IMR-90 (cell line): ENCODE results near the gene PPP1R12C. TPM values are rescaled to one million over a fixed set of nuclear protein-coding genes. Genes with fewer than 3 reads are reported as not detected.

Experiments
- ATAC-seq: fragments of 200-7000 bp; cut with Tn5 transposase; 2 replicates; pipeline ENCODE4 v1.9.1; 2020; ENCODE audit warnings: low read depth, mild to moderate bottlenecking, moderate library complexity
- BruUV-seq: library from RNA; stranded (reverse); fragments of 400-500 nt; replicated peaks from 2 replicates; lab custom pipeline; 2021; lab: Mats Ljungman, UMichigan
- CTCF ChIA-PET: fragments of 300-600 bp; formaldehyde crosslinking; extraction: SDS; loops from one replicate; lab custom pipeline; 2021; ENCODE audit warnings: antibody characterized with exemption; lab: Yijun Ruan, JAX
- POLR2A ChIA-PET: fragments of 300-600 bp; sonication (Branson Sonifier 250); formaldehyde crosslinking; loops from one replicate; lab custom pipeline; 2022; ENCODE audit warnings: antibody characterized with exemption; ENCODE audit not compliant: unreplicated experiment; lab: Charles Lee
- DNase-seq: peaks from one replicate; pipeline ENCODE4 v3.0.0; 2013
- H2AFZ ChIP-seq: replicated peaks from 2 replicates; pipeline ENCODE3; 2013; ENCODE audit warnings: low read length, mild to moderate bottlenecking; ENCODE audit not compliant: poor library complexity
- H2AK5ac ChIP-seq: 2 replicates; pipeline ENCODE4 v1.6.1; 2013; ENCODE audit warnings: low read depth, low read length, inconsistent platforms
- H2AK9ac ChIP-seq: replicated peaks from 2 replicates; pipeline ENCODE3; 2013; ENCODE audit warnings: mild to moderate bottlenecking, low read depth, low read length, moderate library complexity; ENCODE audit not compliant: poor library complexity
- H2BK120ac ChIP-seq: 2 replicates; pipeline ENCODE4 v1.6.1; 2013; ENCODE audit warnings: low read depth, low read length, inconsistent platforms
- H2BK15ac ChIP-seq: 3 replicates; pipeline ENCODE4 v1.6.1; 2013; ENCODE audit warnings: low read depth, low read length, inconsistent platforms
- H2BK20ac ChIP-seq: 2 replicates; pipeline ENCODE4 v1.6.1; 2013; ENCODE audit warnings: low read depth, mild to moderate bottlenecking, inconsistent platforms, low read length, moderate library complexity
- H2BK5ac ChIP-seq: 2 replicates; pipeline ENCODE4 v1.6.1; 2013; ENCODE audit warnings: mild to moderate bottlenecking, low read depth, low read length, inconsistent platforms; ENCODE audit not compliant: poor library complexity, severe bottlenecking
- H3K14ac ChIP-seq: replicated peaks from 2 replicates; pipeline ENCODE4 v1.6.1; 2013; ENCODE audit warnings: low read depth, low read length, inconsistent platforms
- H3K18ac ChIP-seq: 2 replicates; pipeline ENCODE4 v1.6.1; 2013; ENCODE audit warnings: low read depth, low read length, control low read depth
- H3K23ac ChIP-seq: 2 replicates; pipeline ENCODE4 v1.6.1; 2013; ENCODE audit warnings: low read depth, low read length, inconsistent platforms
- H3K27ac ChIP-seq: 2 replicates; pipeline ENCODE4 v1.5.1; 2013; ENCODE audit warnings: mild to moderate bottlenecking, control low read depth, low read length; ENCODE audit not compliant: insufficient read depth
- H3K27me3 ChIP-seq: 2 replicates; pipeline ENCODE4 v1.6.1; 2013; ENCODE audit warnings: low read length; ENCODE audit not compliant: control insufficient read depth, insufficient read depth
- H3K36me3 ChIP-seq: 2 replicates; pipeline ENCODE4 v1.6.1; 2013; ENCODE audit warnings: low read length, mixed read lengths; ENCODE audit not compliant: control insufficient read depth, insufficient read depth
- H3K4ac ChIP-seq: 2 replicates; pipeline ENCODE4 v1.6.1; 2013; ENCODE audit warnings: low read depth, low read length, inconsistent platforms
- H3K4me1 ChIP-seq: 2 replicates; pipeline ENCODE4 v1.6.1; 2013; ENCODE audit warnings: low read length, mixed read lengths; ENCODE audit not compliant: control insufficient read depth, insufficient read depth
- H3K4me2 ChIP-seq: 2 replicates; pipeline ENCODE4 v1.6.1; 2013; ENCODE audit warnings: low read depth, mild to moderate bottlenecking, control low read depth, low read length, moderate library complexity
- H3K4me3 ChIP-seq: 2 replicates; pipeline ENCODE4 v1.5.1; 2013; ENCODE audit warnings: low read depth, mild to moderate bottlenecking, control low read depth, low read length, moderate library complexity; ENCODE audit not compliant: insufficient read depth
- H3K56ac ChIP-seq: 2 replicates; pipeline ENCODE4 v1.6.1; 2013; ENCODE audit warnings: low read length, inconsistent platforms; ENCODE audit not compliant: insufficient read depth; ENCODE audit errors: extremely low read depth
- H3K79me1 ChIP-seq, 2 experiments: 2 replicates each; pipeline ENCODE4 v1.6.1; 2013; ENCODE audit warnings: low read length in 2 of 2, inconsistent platforms in 1 of 2, low read depth in 1 of 2
- H3K9ac ChIP-seq: 2 replicates; pipeline ENCODE4 v1.6.1; 2013; ENCODE audit warnings: low read depth, low read length, control low read depth
- H3K9me1 ChIP-seq: 2 replicates; pipeline ENCODE4 v1.6.1; 2013; ENCODE audit warnings: low read length, inconsistent platforms; ENCODE audit not compliant: insufficient read depth
- H3K9me3 ChIP-seq: 2 replicates; pipeline ENCODE4 v1.6.1; 2013; ENCODE audit warnings: low read length; ENCODE audit not compliant: control insufficient read depth, insufficient read depth
- H4K20me1 ChIP-seq: 2 replicates; pipeline ENCODE4 v1.6.1; 2013; ENCODE audit warnings: low read length, inconsistent platforms; ENCODE audit not compliant: insufficient read depth
- H4K5ac ChIP-seq: 2 replicates; pipeline ENCODE4 v1.6.1; 2013; ENCODE audit warnings: mild to moderate bottlenecking, low read depth, low read length, control low read depth
- H4K8ac ChIP-seq, 2 experiments: 2 replicates each; pipeline ENCODE4 v1.6.1; 2013; ENCODE audit warnings: low read depth in 2 of 2, low read length in 2 of 2, control low read depth in 1 of 2, inconsistent platforms in 1 of 2
- H4K91ac ChIP-seq: 2 replicates; pipeline ENCODE4 v1.6.1; 2013; ENCODE audit warnings: low read depth, low read length, inconsistent platforms; ENCODE audit not compliant: insufficient read depth
- BHLHE40 ChIP-seq: fragments of 150-350 bp; IDR thresholded peaks from 2 replicates; pipeline ENCODE4 v1.6.1; 2016; ENCODE audit warnings: mild to moderate bottlenecking, low read depth, low read length
- CHD1 ChIP-seq: IDR thresholded peaks from 2 replicates; pipeline ENCODE4 v1.6.1; 2012; ENCODE audit warnings: low read depth, low read length, improper control_type of control experiment
- MAFK ChIP-seq: IDR thresholded peaks from 2 replicates; pipeline ENCODE4 v1.6.1; 2012; ENCODE audit warnings: low read depth, low read length, improper control_type of control experiment
- MAZ ChIP-seq: IDR thresholded peaks from 2 replicates; pipeline ENCODE4 v1.6.1; 2012; ENCODE audit warnings: low read depth, mild to moderate bottlenecking, low read length, improper control_type of control experiment, moderate library complexity, borderline replicate concordance
- MXI1 ChIP-seq: IDR thresholded peaks from 2 replicates; pipeline ENCODE4 v1.6.1; 2012; ENCODE audit warnings: low read depth, mild to moderate bottlenecking, low read length, moderate library complexity, borderline replicate concordance
- POLR2A ChIP-seq: IDR thresholded peaks from 2 replicates; pipeline ENCODE4 v1.6.1; 2012; ENCODE audit warnings: mild to moderate bottlenecking, low read depth, low read length
- RCOR1 ChIP-seq: IDR thresholded peaks from 2 replicates; pipeline ENCODE4 v1.6.1; 2012; ENCODE audit warnings: mild to moderate bottlenecking, low read length, improper control_type of control experiment; ENCODE audit not compliant: insufficient replicate concordance
- USF2 ChIP-seq: fragments of 150-350 bp; IDR thresholded peaks from 2 replicates; pipeline ENCODE4 v1.6.1; 2017; ENCODE audit warnings: mild to moderate bottlenecking, antibody characterized with exemption, low read length, low read depth
- WGBS, 2 experiments: methylation state at CpG; one replicate each; pipeline versions ENCODE4 v1.1.5 to v1.1.7; 2013; ENCODE audit warnings: missing lambda C conversion rate in 2 of 2; ENCODE audit not compliant: insufficient read length in 1 of 2; ENCODE audit errors: extremely low coverage in 2 of 2; 5-methylcytosine and 5-hydroxymethylcytosine counted together
- dilution Hi-C: fragments of 300-500 bp; cut with HindIII; formaldehyde crosslinking; loops from one replicate; pipeline ENCODE4 v1.14.3; 2018; ENCODE audit warnings: low sequenced_read_pairs; ENCODE audit not compliant: unreplicated experiment
- in situ Hi-C: fragments of 300-500 bp; cut with MboI; formaldehyde crosslinking; loops from 3 replicates; pipeline ENCODE4 v1.14.3; 2019; ENCODE audit warnings: low sequenced_read_pairs, inconsistent platforms, mixed read lengths
- intact Hi-C: fragments of 100-400 bp; cut with micrococcal nuclease; formaldehyde crosslinking; loops from 2 replicates; pipeline ENCODE4 v1.10.0; 2022
- polyA plus RNA-seq, 3 experiments: library from polyadenylated mRNA; depleted of rRNA; stranded (reverse); fragments of >200 nt; gene quantifications; 2 replicates each; pipeline ENCODE4 v1.2.3, GENCODE V29; 2012; ENCODE audit warnings: low replicate concordance in 1 of 3
- total RNA-seq: library from RNA; depleted of rRNA; stranded (reverse); fragments of >200 nt; gene quantifications from 2 replicates; pipeline ENCODE4 v1.2.3, GENCODE V29; 2012

PPP1R12C gene
- total and polyA plus RNA-seq, 2 of the 4 experiments (the other 2 are of a cell fraction) = 21.5 to 81.4 TPM

GRCh38 chr19:55106591-55106990 lies 10.8 kb downstream of the PPP1R12C start:
- H4K8ac ChIP-seq = no peak overlapping the region
- no peak overlapping the region for H2BK120ac ChIP-seq
- peak overlapping the region; percentile 43 for H2AFZ ChIP-seq
- TF ChIP-seq RCOR1 = no peak
- no peak for TF ChIP-seq USF2
- TF ChIP-seq MAZ = no peak
- no peak for TF ChIP-seq MXI1
- no peak for TF ChIP-seq BHLHE40
- no peak for TF ChIP-seq POLR2A
- no peak for TF ChIP-seq MAFK
- no peak for TF ChIP-seq CHD1
- no peak for ATAC-seq
- no peak overlapping the region for H3K27ac ChIP-seq
- 95% methylated on average over 5 of the region's 6 CpGs; no CpG with 5 or more reads in 1 of the 2 experiments for WGBS, 2 experiments
- no peak overlapping the region for H3K9ac ChIP-seq
- peaks cover 40 to 59% of the 10 kb centered on the region in 2 experiments for H3K79me1 ChIP-seq
- no peak overlapping the region for H2BK20ac ChIP-seq
- H3K9me3 ChIP-seq = peaks cover 4% of the 10 kb centered on the region
- H3K4me3 ChIP-seq = no peak overlapping the region
- dilution Hi-C loops = no loop called here
- H4K5ac ChIP-seq = no peak overlapping the region
- BruUV-seq = no TSS peak
- H4K91ac ChIP-seq = no peak overlapping the region
- H3K18ac ChIP-seq = no peak overlapping the region
- intact Hi-C loops = no loop called here
- H2BK15ac ChIP-seq = no peak overlapping the region
- DNase-seq = no peak
- no peak overlapping the region for H3K56ac ChIP-seq
- no peak overlapping the region for H2AK5ac ChIP-seq
- no peak overlapping the region for H3K14ac ChIP-seq
- peaks cover 40% of the 10 kb centered on the region for H4K20me1 ChIP-seq
- H2AK9ac ChIP-seq = peak overlapping the region; percentile 76
- peaks cover 10% of the 10 kb centered on the region for H3K9me1 ChIP-seq
- in situ Hi-C loops = loop anchor here (25.0 kb wide), 1 partner anchor 531 kb away; the partner anchor contains the start of genes CCDC106, ZNF580 and ZNF581
- no peaks in the 10 kb centered on the region for H3K27me3 ChIP-seq
- ChIA-PET CTCF (no interaction called here), POLR2A (no interaction called here)
- no peak overlapping the region for H2BK5ac ChIP-seq
- no peak overlapping the region for H3K23ac ChIP-seq
- no peaks in the 10 kb centered on the region for H3K4me1 ChIP-seq
- peaks cover 42% of the 10 kb centered on the region for H3K36me3 ChIP-seq
- no peak overlapping the region for H3K4me2 ChIP-seq
- no peak overlapping the region for H3K4ac ChIP-seq
